Measurements from ENCODE around the gene MAP2K3.

Gene MAP2K3

DNA sequence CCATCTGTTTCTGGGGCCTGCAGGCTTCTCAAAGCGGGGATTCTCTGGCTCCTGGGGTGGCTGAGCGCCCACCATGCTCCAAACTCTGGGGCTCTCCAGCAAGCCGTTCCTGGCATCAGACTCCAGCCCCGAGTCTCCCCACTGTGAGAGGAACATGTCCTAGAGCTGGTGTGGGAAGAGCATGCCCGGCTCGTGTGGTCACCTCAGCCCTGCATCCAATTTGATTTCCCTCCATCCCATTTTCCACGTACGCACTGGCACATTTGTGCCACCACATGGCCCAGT is 68.4 kb downstream of the MAP2K3 start:
- TF ChIP-seq POLR2AphosphoS5 (IDR thresholded peaks at IDR 0.05; ENCODE audit: low read depth, low read length) (no peak), FOXP2 (optimal IDR thresholded peaks at IDR 0.05; ENCODE audit: borderline replicate concordance, extremely low read depth, extremely low read length, insufficient read depth) (no peak), SIN3A (IDR thresholded peaks at IDR 0.05; ENCODE audit: borderline replicate concordance, insufficient read depth, low read length) (no peak), TAF1 (IDR thresholded peaks at IDR 0.05; ENCODE audit: borderline replicate concordance, insufficient read depth, low read length) (no peak)
- TF ChIP-seq, protein P1, sequence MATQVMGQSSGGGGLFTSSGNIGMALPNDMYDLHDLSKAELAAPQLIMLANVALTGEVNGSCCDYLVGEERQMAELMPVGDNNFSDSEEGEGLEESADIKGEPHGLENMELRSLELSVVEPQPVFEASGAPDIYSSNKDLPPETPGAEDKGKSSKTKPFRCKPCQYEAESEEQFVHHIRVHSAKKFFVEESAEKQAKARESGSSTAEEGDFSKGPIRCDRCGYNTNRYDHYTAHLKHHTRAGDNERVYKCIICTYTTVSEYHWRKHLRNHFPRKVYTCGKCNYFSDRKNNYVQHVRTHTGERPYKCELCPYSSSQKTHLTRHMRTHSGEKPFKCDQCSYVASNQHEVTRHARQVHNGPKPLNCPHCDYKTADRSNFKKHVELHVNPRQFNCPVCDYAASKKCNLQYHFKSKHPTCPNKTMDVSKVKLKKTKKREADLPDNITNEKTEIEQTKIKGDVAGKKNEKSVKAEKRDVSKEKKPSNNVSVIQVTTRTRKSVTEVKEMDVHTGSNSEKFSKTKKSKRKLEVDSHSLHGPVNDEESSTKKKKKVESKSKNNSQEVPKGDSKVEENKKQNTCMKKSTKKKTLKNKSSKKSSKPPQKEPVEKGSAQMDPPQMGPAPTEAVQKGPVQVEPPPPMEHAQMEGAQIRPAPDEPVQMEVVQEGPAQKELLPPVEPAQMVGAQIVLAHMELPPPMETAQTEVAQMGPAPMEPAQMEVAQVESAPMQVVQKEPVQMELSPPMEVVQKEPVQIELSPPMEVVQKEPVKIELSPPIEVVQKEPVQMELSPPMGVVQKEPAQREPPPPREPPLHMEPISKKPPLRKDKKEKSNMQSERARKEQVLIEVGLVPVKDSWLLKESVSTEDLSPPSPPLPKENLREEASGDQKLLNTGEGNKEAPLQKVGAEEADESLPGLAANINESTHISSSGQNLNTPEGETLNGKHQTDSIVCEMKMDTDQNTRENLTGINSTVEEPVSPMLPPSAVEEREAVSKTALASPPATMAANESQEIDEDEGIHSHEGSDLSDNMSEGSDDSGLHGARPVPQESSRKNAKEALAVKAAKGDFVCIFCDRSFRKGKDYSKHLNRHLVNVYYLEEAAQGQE (IDR thresholded peaks at IDR 0.05; ENCODE audit: insufficient read depth in 1 of 2, low read depth in 2 of 2, low read length in 2 of 2), result no peak

DNA sequence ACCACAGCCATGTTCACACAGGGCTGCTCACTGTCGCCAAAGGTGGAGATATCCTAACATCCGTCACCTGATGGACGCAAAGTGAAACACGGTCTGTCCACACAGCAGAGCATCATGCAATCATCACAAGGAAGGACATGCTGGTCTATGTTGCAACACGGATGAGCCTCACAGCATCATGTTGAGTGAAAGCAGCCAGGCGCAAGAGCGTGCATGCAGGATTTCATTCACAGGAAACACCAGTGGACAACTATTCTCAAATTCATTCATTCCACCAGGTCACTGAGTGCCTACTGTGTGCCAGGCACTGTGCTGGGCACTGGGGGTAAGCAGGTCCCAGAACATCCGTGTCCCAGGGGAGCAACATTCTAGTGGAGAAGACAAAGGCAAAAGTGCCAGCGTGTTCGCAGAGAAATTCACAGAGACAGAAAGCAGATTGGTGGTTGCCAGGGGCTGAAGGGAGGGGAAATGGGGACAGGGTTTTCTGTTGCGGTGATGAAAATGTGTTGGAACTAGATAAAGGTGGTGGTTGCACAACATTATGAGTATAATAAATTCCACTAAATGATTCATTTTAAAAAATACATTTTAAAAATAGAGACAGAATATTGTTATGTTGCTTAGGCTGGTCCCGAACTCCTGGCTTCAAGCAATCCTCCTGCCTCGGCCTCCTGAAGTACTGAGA is 69.0 kb downstream of the MAP2K3 start:
- TF ChIP-seq, protein P1 (IDR thresholded peaks at IDR 0.05; ENCODE audit: insufficient read depth in 1 of 2, low read depth in 2 of 2, low read length in 2 of 2), result no peak
- no peak for TF ChIP-seq POLR2AphosphoS5 (IDR thresholded peaks at IDR 0.05; ENCODE audit: low read depth, low read length)
- TF ChIP-seq SIN3A (IDR thresholded peaks at IDR 0.05; ENCODE audit: borderline replicate concordance, insufficient read depth, low read length), result no peak
- no peak for TF ChIP-seq FOXP2 (optimal IDR thresholded peaks at IDR 0.05; ENCODE audit: borderline replicate concordance, extremely low read depth, extremely low read length, insufficient read depth)
- TF ChIP-seq TAF1 (IDR thresholded peaks at IDR 0.05; ENCODE audit: borderline replicate concordance, insufficient read depth, low read length), result no peak

DNA sequence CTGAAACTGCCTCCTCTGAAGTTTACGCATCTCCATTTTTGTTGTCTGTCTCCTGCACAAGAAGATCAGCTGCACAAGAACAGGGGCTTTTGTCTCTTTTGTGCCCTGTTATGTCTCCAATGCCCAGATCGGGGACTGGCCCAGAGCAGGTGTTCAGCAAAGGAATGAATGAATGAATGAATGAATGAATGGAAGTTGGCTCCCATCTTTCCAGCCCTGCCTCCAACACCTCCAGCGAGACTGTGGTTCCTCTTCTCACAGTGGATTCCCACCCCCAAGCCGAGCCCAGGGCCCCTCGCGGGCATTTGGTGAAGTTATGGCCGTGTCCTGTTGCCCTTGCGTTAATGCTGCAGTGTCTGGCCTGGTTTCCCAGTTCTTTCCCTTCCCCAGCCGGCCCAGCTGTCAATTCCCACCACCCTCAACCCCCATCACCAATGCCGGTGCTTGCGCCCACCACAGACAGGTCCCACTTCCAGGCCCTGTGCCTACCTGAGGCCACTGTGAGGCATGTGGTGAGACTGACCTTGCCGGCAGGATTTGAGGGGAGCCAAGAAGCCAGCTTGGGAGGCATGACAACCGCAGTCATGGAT is 70.4 kb downstream of the MAP2K3 start:
- TF ChIP-seq FOXP2 (optimal IDR thresholded peaks at IDR 0.05; ENCODE audit: borderline replicate concordance, extremely low read depth, extremely low read length, insufficient read depth) (no peak), TAF1 (IDR thresholded peaks at IDR 0.05; ENCODE audit: borderline replicate concordance, insufficient read depth, low read length) (no peak), SIN3A (IDR thresholded peaks at IDR 0.05; ENCODE audit: borderline replicate concordance, insufficient read depth, low read length) (no peak), POLR2AphosphoS5 (IDR thresholded peaks at IDR 0.05; ENCODE audit: low read depth, low read length) (no peak)
- TF ChIP-seq, protein P1 (IDR thresholded peaks at IDR 0.05; ENCODE audit: insufficient read depth in 1 of 2, low read depth in 2 of 2, low read length in 2 of 2), result no peak

DNA sequence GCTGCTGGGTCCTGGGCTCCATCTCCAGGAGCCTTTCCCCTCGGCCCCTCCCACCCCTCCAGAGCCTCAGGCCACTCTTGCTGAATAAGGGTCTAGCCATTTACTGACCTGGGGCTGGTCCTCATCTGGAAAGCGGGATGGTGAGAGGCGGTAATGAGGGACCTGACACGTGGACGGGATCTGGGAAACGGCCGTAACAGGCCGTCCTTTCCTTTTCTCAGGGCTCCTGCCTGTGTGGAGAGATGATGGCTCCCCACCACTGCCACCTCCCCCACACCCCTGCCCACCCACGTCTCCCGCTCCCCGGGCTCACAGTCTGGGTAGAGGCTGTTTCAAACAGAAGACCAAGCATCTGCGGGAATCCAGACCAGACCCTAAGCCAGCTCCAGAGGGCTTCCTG is 71.1 kb downstream of the MAP2K3 start:
- no peak for TF ChIP-seq TAF1 (IDR thresholded peaks at IDR 0.05; ENCODE audit: borderline replicate concordance, insufficient read depth, low read length)
- TF ChIP-seq SIN3A (IDR thresholded peaks at IDR 0.05; ENCODE audit: borderline replicate concordance, insufficient read depth, low read length), result no peak
- no peak for TF ChIP-seq POLR2AphosphoS5 (IDR thresholded peaks at IDR 0.05; ENCODE audit: low read depth, low read length)
- TF ChIP-seq FOXP2 (optimal IDR thresholded peaks at IDR 0.05; ENCODE audit: borderline replicate concordance, extremely low read depth, extremely low read length, insufficient read depth), result no peak
- TF ChIP-seq, protein P1 (IDR thresholded peaks at IDR 0.05; ENCODE audit: insufficient read depth in 1 of 2, low read depth in 2 of 2, low read length in 2 of 2), result no peak
